COR-L47 (cell line): Measurements from ENCODE around the gene CLUH.

Experiments
- DNase-seq: peaks from one replicate; lab custom pipeline; 2025; lab: John Stamatoyannopoulos, UW

The CLUH gene, protein sequence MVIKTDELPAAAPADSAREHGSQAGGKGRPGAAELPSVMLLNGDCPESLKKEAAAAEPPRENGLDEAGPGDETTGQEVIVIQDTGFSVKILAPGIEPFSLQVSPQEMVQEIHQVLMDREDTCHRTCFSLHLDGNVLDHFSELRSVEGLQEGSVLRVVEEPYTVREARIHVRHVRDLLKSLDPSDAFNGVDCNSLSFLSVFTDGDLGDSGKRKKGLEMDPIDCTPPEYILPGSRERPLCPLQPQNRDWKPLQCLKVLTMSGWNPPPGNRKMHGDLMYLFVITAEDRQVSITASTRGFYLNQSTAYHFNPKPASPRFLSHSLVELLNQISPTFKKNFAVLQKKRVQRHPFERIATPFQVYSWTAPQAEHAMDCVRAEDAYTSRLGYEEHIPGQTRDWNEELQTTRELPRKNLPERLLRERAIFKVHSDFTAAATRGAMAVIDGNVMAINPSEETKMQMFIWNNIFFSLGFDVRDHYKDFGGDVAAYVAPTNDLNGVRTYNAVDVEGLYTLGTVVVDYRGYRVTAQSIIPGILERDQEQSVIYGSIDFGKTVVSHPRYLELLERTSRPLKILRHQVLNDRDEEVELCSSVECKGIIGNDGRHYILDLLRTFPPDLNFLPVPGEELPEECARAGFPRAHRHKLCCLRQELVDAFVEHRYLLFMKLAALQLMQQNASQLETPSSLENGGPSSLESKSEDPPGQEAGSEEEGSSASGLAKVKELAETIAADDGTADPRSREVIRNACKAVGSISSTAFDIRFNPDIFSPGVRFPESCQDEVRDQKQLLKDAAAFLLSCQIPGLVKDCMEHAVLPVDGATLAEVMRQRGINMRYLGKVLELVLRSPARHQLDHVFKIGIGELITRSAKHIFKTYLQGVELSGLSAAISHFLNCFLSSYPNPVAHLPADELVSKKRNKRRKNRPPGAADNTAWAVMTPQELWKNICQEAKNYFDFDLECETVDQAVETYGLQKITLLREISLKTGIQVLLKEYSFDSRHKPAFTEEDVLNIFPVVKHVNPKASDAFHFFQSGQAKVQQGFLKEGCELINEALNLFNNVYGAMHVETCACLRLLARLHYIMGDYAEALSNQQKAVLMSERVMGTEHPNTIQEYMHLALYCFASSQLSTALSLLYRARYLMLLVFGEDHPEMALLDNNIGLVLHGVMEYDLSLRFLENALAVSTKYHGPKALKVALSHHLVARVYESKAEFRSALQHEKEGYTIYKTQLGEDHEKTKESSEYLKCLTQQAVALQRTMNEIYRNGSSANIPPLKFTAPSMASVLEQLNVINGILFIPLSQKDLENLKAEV (N-terminal part only)

DNA sequence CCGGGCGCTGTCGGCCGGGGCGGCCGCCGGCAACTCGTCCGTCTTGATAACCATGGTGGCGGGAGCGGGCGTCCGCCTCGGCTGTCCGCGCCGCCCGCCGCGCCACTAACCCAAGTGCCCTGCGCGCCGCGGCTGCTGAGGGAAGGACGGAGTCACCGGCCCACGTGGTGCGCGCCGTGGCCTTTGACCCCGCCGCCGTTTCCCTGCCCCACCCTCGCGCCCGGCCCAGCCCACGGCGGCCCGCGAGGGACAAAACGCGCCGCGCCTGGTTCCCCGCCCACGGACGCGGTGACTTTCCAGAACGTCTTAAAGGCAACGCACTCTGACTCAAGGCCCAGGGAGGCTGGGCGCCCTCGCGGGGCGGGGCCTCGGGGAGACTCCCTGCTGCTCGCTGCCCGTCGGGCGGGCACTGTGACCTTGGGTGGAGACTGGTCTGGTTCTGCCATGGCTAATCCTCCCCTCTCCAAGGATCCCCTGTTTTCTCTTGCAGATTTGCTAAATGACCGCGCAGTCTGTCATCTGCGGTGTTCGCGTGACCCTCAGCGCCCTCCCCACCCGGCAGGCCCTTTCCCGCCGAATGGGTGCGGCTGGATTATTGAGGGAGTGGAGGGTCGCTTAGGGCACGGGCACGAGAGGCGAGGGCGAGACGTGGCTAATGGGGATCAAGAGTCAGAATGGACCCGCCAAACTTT, at the start of gene CLUH:
CLUH (minus strand) TSS at position 157 of the 692 bp plus-strand sequence; CDS start at position 54, 103 bp downstream.
- peak; percentile 68 for DNase-seq

DNA sequence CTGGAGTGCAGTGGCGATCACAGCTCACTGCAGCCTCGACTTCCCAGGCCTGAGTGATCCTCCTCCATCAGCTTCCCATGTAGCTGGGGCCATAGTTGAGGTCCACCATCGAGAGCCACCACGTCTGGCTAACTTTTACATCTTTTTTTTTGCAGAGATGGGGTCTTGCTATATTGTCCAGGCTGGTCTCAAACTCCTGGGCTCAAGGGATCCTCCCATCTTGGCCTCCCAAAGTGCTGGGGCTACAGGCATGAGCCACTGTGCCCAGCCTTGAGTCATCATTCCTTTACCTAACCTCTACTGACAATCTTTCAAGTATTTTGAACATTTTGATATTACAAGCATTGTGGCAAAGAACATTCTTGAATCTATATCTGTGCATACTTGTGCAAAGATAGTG, 47.3 kb upstream of the CLUH start:
- no peak for DNase-seq

DNA sequence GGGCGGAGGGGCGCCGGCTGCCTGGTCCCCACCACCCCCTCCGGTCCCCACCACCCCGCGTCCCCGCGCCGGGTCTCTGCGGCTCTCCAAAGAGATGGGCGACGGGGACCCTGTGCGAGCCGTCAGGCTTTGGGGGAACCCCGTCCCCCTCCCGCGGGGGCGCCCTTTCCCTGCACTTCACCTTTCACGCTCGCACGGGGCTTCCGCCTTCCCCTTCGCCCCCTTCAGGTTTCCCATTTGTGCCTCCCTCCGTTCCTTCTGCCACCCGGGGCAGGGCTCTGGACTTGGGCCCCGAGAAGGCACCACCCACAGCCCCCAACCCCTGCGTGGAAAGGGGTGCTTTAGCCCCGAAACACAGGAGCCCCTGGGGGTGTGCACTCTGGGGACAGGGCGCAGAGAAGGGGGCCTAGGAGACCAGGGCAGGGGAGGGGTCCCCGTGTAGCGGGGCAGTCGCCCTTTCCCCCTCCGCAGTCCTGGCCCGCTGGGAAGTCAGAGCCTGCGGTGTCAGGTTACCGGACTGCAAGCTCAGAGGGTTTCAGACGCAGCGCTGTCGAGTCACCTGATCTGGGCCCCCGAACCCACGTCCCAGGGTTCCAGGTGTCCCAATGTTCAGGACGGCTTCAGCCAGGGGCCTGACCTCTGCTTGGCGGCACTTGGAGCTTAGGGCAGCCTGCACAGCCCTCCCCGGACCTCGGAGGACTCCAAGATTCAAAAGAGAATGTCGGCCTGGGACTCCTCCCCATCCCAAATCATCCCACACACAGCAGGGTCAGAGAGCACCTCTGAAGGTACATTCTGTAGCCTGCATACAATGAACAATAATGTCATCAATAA, 44.5 kb upstream of the CLUH start:
- no peak for DNase-seq

DNA sequence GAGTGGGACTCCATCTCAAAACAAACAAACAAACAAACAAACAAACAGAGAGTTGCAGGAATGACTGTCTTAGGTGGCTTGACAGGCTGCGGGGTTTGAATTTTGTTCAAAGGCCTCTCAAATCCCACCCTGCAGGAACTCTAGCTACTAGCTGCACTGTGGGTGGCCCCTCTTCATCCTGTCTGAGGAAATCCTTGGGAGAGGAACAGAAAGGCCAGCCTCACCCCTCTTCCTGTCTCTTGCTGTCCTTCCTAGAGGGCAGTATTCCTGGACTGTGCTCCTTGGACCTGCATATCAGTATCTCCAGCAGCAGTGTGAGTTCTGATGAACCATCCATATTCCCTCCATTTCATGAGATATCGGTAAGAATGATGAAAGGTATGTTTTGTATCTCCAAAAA, 39.9 kb upstream of the CLUH start:
- DNase-seq, result no peak

DNA sequence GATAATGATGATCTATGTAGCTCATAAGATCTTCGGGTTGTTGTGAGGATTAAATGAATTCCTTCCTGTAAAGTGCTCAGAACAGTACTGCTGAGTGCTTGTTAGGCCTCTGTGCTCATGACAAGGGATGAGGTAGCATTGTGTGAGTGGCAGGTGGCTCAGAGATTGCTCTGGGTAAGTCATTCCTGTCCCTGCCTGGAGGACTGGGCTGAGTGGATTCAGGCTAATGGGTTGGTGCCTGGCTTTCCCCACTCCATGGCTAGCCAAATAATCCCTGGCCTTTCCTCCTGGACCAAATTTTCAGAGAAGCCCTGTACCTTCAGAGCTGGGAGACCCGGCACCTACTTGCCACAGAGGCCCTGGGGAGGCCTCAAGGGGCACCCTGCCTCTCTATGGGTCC, 39.2 kb upstream of the CLUH start:
- DNase-seq, result no peak

DNA sequence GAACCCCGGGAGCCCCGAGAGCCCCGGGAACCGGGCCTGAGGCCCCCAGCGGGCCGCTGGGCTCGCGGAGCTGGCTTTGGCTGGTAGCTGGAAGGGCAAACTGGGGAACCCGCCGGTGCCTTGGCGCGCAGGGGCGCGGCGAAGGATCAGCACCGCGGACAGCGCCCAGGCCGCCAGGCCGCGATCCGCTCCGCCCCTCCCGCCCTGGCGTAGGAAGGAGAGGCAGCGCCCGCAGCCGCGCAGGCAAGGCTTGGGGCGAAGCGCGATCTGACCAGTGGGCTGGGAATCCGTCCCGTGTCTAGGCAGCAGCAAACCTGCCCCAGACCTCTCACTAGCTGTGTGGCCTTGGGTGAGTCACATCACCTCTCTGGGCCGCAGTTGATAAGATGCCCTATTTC, 38.2 kb upstream of the CLUH start:
- DNase-seq, result peak; percentile 23

DNA sequence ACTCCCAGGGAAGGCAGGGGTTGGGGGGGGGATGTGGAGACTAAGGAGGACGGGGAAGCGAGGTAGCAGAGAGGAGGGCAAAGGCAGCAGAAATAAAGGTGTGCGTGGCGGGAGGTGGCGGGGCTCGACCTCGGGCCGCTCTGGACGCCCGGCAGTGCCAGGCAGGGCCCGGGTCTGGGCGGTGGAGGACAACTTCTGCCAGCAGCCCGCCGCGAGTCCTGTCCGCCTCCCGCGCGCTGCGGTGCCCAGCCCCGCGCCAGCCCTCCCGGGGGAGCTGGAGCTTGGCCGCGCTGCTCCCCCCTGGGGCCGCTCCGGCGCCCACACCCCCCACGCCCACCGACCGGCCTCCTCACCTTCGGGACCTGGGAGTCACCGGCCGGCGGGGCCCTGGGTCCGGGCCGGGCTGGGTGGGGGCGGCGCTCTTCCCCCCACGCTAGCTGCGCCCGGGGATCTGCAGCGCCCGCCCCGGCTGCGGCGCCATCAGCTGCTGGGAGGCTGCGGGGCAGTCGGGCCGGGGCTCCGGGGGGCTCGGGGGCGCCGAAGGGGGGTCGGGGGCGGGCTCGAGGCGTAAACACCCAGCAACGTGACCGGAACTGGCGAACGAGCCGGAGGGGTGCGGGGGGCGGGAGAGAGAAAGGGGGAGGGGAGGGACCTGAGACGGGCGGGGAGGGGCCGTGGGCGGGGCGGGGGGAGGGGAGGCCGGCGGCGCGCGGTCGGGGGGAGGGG, 37.7 kb upstream of the CLUH start, which contains the start of gene CCDC92B:
CCDC92B (minus strand) TSS at position 595 of the 726 bp plus-strand sequence. CDS start 14,507 bp downstream, outside the sequence.
- peak; percentile 21 for DNase-seq

DNA sequence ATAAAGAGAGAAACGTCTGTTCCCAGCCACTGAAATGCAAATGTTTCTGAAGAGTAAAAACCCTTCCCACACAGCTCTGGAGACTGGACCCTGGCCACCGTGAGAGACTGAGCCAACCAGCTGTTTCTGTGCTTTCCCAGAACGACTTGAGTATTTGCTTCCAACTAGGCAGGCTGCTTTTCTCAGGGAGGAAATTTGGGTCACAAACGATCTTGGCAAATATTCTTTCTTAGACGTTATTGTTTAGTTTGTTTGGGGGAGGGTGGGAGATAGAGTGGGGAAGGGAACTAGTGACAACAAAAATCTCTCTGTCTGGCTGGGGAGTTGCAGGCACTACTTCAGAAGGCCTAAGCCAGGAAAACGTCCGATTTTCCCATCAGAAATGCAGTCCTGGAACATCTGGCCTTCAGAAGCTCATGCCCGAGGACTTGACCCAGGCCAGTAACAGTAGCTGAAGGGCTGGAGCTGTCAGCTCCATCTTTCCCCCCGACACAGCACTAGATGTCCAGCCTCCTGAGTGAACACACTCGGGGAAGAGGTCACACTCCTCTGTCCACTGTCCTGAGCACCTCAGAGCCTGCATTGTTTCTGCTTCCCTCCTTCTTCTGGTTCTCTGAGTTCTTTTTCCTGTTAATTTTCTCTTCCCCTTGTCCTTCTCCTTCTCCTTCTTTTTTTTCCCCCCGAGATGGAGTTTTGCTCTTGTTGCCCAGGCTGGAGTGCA, 33.9 kb upstream of the CLUH start:
- DNase-seq, result no peak

DNA sequence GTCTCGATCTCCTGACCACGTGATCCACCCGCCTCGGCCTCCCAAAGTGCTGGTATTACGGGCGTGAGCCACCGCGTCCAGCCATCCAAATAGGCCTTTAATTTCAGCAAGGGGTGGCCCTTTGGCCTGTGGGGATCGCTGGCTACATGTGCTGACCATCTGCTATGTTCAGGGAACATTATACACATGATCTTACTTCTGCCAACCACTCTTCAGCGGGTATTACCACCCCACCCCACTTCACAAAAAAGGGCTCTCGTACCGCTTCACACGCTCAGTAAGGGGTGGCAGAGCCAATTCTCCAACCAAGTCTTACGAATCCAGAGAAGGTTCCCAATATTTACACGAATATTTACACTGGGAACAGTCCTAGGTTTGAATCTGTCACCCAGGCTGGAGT, 26.1 kb upstream of the CLUH start:
- no peak for DNase-seq

DNA sequence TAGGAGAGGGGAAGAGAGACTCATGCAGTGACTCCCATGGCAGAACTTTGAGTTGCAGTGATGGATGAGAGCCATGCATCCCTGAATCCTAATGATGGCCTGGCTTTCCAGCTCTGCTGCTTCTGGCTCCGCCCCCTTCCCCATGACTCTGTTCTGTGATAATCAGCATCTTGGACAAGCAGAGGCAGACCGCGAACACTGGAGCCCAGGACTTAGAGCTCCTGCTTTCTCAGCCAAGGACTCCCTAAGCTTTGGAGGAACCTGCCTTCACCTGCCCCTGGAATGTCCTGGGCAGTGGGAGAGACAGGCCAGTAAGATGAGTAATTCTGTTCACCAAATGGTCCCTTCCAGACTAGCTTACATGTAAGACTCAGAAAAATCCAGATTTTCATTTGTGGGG, 25.4 kb upstream of the CLUH start:
- no peak for DNase-seq

DNA sequence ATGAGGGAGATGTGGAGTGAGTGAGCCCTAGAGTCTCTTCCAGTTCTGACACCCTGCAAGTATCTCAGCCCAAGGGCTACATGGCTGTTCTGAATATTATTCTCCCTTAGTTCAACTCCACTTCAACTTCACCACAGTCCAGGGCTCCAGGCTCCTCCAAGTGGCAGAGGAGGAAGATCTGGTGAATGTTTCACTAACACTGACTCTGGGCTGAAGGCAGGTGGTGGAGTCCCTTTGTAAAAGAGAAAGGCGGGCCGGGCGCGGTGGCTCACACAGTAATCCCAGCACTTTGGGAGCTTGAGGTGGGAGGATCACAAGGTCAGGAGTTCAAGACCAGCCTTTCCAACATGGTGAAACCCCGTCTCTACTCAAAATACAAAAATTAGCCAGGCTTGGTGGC, 24.3 kb upstream of the CLUH start:
- no peak for DNase-seq

DNA sequence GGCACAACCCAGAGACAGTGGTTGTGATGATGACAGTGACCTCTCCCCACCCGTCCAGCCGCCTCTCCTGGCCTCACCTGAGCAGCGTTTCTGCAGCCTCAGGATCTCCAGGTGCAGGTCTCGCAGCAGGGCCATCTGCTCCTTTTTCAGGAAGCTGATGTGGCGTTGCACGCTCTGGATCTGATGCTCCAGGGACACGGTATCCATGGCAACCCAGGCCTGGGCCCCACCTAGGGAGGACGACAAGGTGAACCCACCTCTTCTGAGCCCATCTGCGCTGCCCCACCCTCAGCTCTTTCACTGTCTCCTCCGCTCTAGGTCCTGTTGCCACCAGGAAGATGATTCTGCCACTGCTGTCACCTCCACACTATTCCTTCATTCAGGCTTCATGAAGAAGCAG, 23.4 kb upstream of the CLUH start:
- DNase-seq, result no peak

DNA sequence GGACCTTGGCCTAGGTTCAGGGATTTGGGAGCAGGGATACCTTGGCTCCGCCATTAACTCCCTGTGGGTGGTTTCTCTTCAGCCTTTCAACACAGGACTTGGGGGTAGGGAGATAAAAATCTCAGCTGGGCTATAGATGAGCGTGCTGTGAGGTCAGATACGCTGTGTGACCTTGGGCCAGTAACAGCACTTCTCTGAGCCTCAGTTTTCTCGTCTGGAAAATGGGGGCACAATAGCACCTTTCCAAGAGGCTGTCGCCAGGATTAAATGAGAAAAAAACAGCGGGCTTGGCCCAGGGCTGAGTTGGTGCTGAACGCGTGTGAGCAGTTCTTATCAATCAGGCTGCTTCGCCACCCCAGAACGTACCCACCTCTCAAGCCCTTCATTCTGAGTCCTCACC, 20.2 kb upstream of the CLUH start:
- DNase-seq, result no peak

DNA sequence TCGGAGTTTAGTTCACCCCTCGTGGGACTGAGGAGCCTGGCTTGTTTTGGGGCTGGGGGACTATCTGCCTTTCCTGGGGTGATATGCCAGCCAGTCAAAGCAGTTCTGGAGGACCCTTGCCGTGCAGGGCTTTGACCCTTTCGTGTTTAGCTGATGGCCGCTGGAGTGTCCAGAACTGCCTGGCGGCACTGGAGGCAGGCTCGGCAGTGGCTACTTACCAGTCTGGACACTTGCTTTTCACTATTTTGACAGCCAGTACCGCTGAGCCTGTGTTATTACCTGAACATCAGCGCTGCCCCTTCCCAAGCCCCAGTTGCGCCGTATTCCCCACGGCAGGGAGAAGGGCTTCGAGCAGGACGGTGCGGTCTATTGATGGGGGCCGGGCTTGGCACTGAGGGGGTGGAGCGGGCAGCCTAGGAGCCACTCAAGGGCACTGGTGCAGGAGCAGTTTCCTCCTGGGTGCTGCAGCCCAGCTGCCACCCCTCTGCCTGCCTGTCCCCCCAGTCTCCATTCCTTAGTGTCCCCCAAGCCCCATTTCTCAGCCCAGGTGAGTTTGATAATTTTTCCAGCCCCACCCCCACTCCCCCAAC, 19.3 kb upstream of the CLUH start:
- no peak for DNase-seq

DNA sequence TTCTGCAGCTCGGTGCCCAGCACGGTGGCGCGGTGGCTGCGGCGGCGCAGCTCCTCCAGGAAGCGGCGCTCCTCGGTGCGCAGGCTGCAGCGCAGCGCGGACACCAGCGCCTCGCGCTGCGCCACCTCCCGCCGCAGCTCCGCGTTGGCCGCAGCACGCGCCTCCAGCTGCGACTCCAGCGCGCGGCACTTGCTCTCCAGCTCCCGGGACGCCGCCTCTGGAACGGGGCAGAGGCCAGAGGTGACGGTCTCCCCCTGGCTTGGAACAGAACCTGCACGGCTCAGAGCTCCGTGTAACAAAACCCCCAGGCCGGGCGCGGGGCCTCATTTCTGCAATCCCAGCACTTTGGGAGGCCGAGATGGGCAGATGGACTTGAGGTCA, 13.2 kb upstream of the CLUH start:
- peak; percentile 36 for DNase-seq

DNA sequence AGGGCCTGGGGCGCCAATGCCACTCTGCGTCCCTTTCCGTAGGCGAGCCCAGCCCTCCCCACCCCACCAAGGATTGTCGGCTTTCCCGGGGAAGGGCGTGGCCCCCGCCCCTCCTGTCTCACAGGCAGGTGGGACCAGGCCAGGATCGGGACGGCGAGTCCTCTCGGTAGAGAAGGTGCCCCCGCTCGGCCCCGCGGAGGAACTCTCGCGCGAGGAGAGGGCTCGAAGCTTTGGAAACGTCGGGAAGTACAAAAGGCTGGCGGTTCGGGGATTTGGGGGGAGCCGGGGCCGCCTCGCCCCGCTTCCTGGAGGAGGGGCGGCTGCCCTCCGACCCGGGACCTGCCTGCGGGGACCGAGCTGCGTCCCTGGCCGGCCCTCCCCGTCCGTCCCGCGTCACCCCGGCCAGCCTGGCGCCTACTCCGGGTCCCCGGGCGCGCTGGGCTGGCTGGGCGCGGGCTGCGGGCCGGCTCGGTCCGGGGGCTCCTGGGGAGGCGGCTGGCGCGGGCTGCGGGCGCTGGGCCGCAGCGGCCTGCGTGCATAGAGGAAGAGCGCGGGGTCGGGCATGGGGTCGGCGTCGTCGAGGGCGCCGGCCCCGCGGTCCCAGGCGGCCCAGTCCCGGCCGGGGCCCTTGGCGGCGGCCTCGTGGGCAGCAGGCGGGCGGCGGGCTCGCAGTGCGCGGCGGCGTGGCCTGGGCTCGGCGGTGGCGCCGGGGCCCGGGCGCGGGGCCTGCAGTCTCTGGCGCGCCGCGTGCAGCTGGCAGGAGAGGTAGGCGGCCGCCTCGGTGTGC, 12.6 kb upstream of the CLUH start:
- DNase-seq, result peak; percentile 43

DNA sequence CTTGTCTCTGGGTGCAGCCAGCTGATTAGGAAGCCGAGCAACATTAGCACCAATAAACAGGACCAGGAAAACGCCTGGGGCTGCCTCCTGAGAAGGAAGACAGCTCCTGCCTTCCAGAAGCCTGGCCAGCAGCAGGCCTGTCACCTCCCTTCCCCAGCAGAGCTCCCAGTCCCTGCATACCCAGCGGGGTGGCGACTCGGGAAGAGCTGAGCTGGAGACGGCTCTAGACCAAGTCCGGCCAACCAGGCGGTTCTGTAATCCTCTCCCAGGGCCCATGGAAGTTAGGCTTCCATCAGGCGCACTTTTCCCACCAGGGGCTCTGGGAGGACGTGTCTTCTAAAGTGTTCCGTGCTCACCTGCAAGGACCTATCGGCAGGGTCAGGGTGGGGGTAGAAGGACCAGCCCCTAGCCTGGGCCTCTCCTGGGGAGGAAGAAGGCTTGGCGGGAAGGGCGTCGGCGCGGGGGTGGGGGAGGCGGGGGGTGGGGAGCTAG, 12.0 kb upstream of the CLUH start:
- no peak for DNase-seq

DNA sequence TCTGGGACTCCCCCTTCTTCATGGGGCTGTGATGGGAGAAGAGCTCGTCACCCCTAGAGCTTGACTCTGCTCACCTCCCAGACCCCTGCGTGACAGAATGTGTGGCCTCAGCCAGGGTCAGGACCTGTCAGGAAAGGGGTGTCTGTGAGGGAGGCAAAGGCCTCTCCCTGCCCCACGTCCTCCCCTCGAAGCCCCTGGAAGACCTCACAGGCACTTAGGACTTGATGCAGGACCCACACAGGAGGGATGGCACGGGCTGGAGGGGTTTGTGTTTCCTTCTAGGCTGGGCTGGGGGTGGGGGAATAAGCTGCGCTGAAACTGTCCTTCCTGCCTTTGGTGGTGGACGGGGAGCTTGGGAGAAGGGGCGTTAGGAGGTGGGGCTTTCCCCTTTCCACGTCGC, 11.0 kb upstream of the CLUH start:
- no peak for DNase-seq
